Heart left ventricle (tissue), 16 donors: ENCODE measurements around the gene DOK7. TPM values are rescaled to one million over a fixed set of nuclear protein-coding genes. Genes with fewer than 3 reads are reported as not detected.
A peak's percentile ranks its signal among the peaks of the same experiment; 100 is the strongest.

Experiments used
- ATAC-seq, 4 donors: fragments of 200-7000 bp; cut with Tn5 transposase; one replicate each; pipeline ENCODE4 v1.9.1; 2020 to 2022; ENCODE audit warnings: moderate library complexity in 4 of 4, mild to moderate bottlenecking in 3 of 4, moderate number of reproducible peaks in 1 of 4
- DNase-seq, 5 donors: peaks; one replicate each; pipeline ENCODE4 v3.0.0-alpha.2; 2020
- H3K27ac ChIP-seq, 12 donors: fragments of 200-600 bp; sonication (generic) in 4 of 12; one replicate each; pipeline versions ENCODE4 v1.5.0 to v1.8.0; 2016 to 2022; ENCODE audit warnings: mild to moderate bottlenecking in 2 of 12
- H3K27me3 ChIP-seq, 9 donors: fragments of 200-600 bp; sonication (generic) in 2 of 9; one replicate each; pipeline versions ENCODE4 v1.5.1 to v1.8.0; 2016 to 2022; ENCODE audit warnings: mild to moderate bottlenecking in 3 of 9
- H3K36me3 ChIP-seq, 9 donors: fragments of 200-600 bp; sonication (generic) in 2 of 9; one replicate each; pipeline versions ENCODE4 v1.5.0 to v1.8.0; 2018 to 2022; ENCODE audit warnings: mild to moderate bottlenecking in 2 of 9
- H3K4me1 ChIP-seq, 12 donors: fragments of 200-600 bp; sonication (generic) in 4 of 12; one replicate each; pipeline versions ENCODE4 v1.5.0 to v1.8.0; 2016 to 2022; ENCODE audit warnings: mild to moderate bottlenecking in 3 of 12
- H3K4me3 ChIP-seq, 12 donors: fragments of 200-600 bp; sonication (generic) in 4 of 12; one replicate each; pipeline versions ENCODE4 v1.5.0 to v1.8.0; 2017 to 2022; ENCODE audit warnings: mild to moderate bottlenecking in 9 of 12, moderate library complexity in 4 of 12
- H3K9me3 ChIP-seq, 12 donors: fragments of 200-600 bp; sonication (generic) in 4 of 12; one replicate each; pipeline versions ENCODE4 v1.5.0 to v1.8.0; 2016 to 2022; ENCODE audit warnings: mild to moderate bottlenecking in 1 of 12
- CTCF ChIP-seq, 12 donors: fragments of 200-600 bp; sonication (generic) in 4 of 12; IDR thresholded peaks; one replicate each; pipeline versions ENCODE4 v1.5.0 to v1.8.0; 2018 to 2022; ENCODE audit warnings: antibody characterized with exemption in 12 of 12, mild to moderate bottlenecking in 5 of 12
- POLR2A ChIP-seq, 2 donors: fragments of 450-650 bp; IDR thresholded peaks; one replicate each; pipeline ENCODE4 v1.6.1; 2017; ENCODE audit warnings: antibody characterized with exemption in 2 of 2, mild to moderate bottlenecking in 2 of 2, moderate library complexity in 2 of 2
- WGBS, 4 donors: extraction: QIAGEN DNeasy Blood & Tissue Kit in 2 of 4; methylation state at CpG; one replicate each; pipeline versions ENCODE4 v1.1.5 to v1.1.7; 2013 to 2018; 5-methylcytosine and 5-hydroxymethylcytosine counted together
- intact Hi-C, 10 donors: fragments of 100-400 bp; cut with DNase I; formaldehyde crosslinking; loops; one replicate each; pipeline versions ENCODE4 v1.11.1 to v1.14.2; 2022
- polyA plus RNA-seq, 2 donors: library from polyadenylated mRNA; stranded (reverse); fragments of 200-250 nt; gene quantifications; one replicate each; pipeline ENCODE4 v1.2.3, GENCODE V29; 2013
- total RNA-seq, 9 donors: library from RNA; depleted of rRNA in 2 of 9; stranded (reverse); fragments of >200 nt in 2 of 9; fragmentation: NEBNext Ultra II Directional in 3 of 9; extraction: Animal tissue kit (Norgen Biotek cat#: 25700) in 3 of 9; gene quantifications; one replicate each; pipeline versions ENCODE4 v1.1.0 to v1.2.4, GENCODE V29; 2016 to 2023
- donor health status: ischemic (EF 13 %, LVEDD 7.1; RV severe dilation, severe dysfunction).
- donor health status: healthy with polysubstance abuse.
- donor health status: DM: no; HTN: yes; CAD: no.
- donor health status: DM: no; HTN: no; CAD: no.
- donor health status: ischemic (EF 25% LVEDD 6.9; RV normal size, moderate dysfunction).
- donor health status: ischemic (EF 25% LVEDD 5.7; RV mildly dilated, moderate dysfunction).
- donor health status: healthy.
- donor health status: DM: yes; HTN: yes; CAD: no.
- donor health status: ischemic (EF 35%, LVEDD 5.7; RV mildly dilated, moderate dysfunction).
- donor health status: nonischemic (EF 11% LVEDD 7.7; RV severe dilation, severe dysfunction).
- donor health status: DM: yes; HTN: yes; CAD: no.
- donor health status: PGD.
- donor health status: ischemic (EF 29% LVEDD 5.4; RV normal size, mild dysfunction).
- donor health status: nonischemic (EF 23%, LVEDD 6.1; RV moderate dilation, normal function).

DOK7 gene
- total and polyA plus RNA-seq, 11 donors = 27.7 to 89.5 (median 40.0) TPM

DNA sequence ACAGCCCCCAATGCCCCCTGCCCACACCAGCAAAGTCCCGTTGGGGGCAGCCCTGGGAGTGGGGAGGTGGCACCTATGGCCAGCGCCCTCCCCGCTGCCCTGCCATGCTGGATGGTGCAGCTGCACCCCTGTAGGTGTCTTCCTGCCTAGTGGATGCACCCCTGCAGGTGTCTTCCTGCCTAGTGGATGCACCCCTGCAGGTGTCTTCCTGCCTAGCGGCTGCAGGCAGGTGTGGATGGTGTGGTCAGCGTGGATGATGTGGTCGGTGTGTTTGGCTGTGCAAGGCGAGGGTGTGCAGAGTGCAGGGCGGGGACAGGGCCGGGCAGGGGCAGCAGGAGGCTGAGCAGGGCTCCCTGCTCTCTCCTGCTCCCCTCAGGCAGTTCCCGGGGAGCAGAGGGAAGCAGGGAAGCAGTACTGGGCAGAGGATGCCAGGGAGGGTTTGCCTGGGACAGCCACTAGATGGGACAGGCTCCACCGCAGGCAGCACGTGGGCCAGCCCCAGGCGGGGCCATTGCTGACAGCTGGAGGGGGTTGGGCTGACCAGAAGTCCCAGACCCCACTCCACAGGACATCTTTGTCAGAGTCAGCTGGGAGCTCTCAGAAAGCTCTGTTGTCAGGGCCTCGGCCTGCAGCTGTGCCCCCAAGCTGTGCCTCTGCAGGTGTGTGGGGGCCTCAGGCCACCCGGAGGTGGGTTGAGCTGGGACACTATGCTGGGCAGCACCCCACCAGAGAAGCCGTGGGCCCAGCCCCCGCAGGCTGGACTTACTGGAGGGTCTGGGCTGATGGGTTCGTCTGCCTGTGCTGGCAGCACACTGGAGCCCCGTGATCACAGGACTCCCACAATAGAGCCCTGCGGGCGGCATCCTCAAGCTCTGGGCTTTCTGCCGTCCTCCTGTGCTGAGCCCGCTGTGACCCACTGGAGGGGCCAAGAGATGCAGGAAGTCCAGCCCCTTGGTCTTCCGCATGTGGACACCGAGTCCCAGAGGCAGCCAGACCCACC is 23.7 kb downstream of the DOK7 start:
- DNase-seq (no peak), ATAC-seq (peak in 2 of 4 donors; percentile 3 to 16)
- Histone ChIP-seq H3K27me3 (peaks cover 0 to 38% (median 3%) of the 10 kb centered on the region in 9 donors), H3K36me3 (peaks cover 0 to 9% (median 0%) of the 10 kb centered on the region in 9 donors), H3K9me3 (no peaks in the 10 kb centered on the region), H3K27ac (peak overlapping the region in 8 of 12 donors; percentile 4 to 100 (median 96)), H3K4me3 (no peak overlapping the region), H3K4me1 (peaks cover 0 to 63% (median 33%) of the 10 kb centered on the region in 12 donors)
- TF ChIP-seq POLR2A (IDR thresholded peaks at IDR 0.05) = no peak
- peak in 1 of 12 donors; percentile 13 for TF ChIP-seq CTCF (IDR thresholded peaks at IDR 0.05)
- intact Hi-C loops = no loop called here
- 62 to 83% (median 64%) methylated on average over 11 to 25 of the region's 25 CpGs for WGBS, 4 donors

DNA sequence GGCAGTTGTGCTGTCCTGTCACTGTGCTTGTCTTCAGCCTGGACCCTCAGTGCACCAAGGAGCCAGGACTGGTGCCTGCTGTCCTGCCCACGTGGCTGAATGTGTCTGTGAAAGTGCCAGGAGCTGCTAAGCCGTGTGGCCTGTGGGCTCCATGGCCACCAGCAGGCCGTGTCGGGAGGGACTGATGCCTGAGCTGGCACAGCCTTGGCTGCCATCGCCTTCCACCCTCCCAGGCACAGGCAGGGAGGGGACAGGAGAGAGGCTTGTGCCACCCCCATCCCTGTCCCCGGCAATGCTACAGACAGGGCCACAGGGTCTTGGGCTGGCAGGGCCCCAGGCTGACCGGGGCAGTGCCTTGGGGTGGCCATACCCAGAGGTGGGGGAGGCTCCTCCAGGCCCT is 24.8 kb downstream of the DOK7 start:
- Histone ChIP-seq H3K27me3 (peaks cover 0 to 45% (median 3%) of the 10 kb centered on the region in 9 donors), H3K36me3 (peaks cover 0 to 14% (median 0%) of the 10 kb centered on the region in 9 donors), H3K27ac (peak overlapping the region in 3 of 12 donors; percentile 96 to 100 (median 97)), H3K4me1 (peaks cover 0 to 53% (median 28%) of the 10 kb centered on the region in 12 donors), H3K4me3 (no peak overlapping the region), H3K9me3 (no peaks in the 10 kb centered on the region)
- ATAC-seq = no peak
- WGBS, 4 donors = 48 to 69% (median 53%) methylated on average over 6 to 7 of the region's 7 CpGs; no CpG with 5 or more reads in 1 of the 4 donors
- no peak for DNase-seq
- TF ChIP-seq CTCF (IDR thresholded peaks at IDR 0.05) (no peak), POLR2A (IDR thresholded peaks at IDR 0.05) (no peak)
- intact Hi-C loops = no loop called here

GRCh38 chr4:3488820-3489219 is 25.7 kb downstream of the DOK7 start:
- Histone ChIP-seq H3K9me3 (no peaks in the 10 kb centered on the region), H3K4me1 (peaks cover 0 to 48% (median 28%) of the 10 kb centered on the region in 12 donors), H3K36me3 (peaks cover 0 to 16% (median 0%) of the 10 kb centered on the region in 9 donors), H3K27ac (peak overlapping the region in 1 of 12 donors; percentile 97), H3K27me3 (peaks cover 0 to 50% (median 7%) of the 10 kb centered on the region in 9 donors), H3K4me3 (no peak overlapping the region)
- ATAC-seq (no peak), DNase-seq (no peak)
- TF ChIP-seq CTCF (IDR thresholded peaks at IDR 0.05) (no peak), POLR2A (IDR thresholded peaks at IDR 0.05) (no peak)
- 39 to 55% (median 45%) methylated on average over 7 to 11 of the region's 11 CpGs for WGBS, 4 donors
- intact Hi-C loops = no loop called here

- Histone ChIP-seq H3K4me1 (peaks cover 0 to 50% (median 28%) of the 10 kb centered on the region in 12 donors), H3K36me3 (peaks cover 0 to 16% (median 0%) of the 10 kb centered on the region in 9 donors), H3K4me3 (no peak overlapping the region), H3K27me3 (peaks cover 0 to 47% (median 8%) of the 10 kb centered on the region in 9 donors), H3K9me3 (no peaks in the 10 kb centered on the region), H3K27ac (no peak overlapping the region)
- no peak for ATAC-seq
- no peak for TF ChIP-seq POLR2A (IDR thresholded peaks at IDR 0.05)
- TF ChIP-seq CTCF (IDR thresholded peaks at IDR 0.05) = no peak
- no peak for DNase-seq
- intact Hi-C loops = no loop called here
- WGBS, 4 donors = 61 to 67% (median 65%) methylated on average over 16 to 20 of the region's 20 CpGs
These were observed 26.4 kb downstream of the DOK7 start for GRCh38 chr4:3489451-3489962.
